NK-92 (cell line): ENCODE data around the gene RNF144A.

ENCODE experiments used
- DNase-seq: peaks from one replicate; lab custom pipeline; 2025; ENCODE audit not compliant: unreplicated experiment; lab: John Stamatoyannopoulos, UW

The RNF144A gene

GRCh38 chr2:7035884-7036283, 118.7 kb downstream of the RNF144A start:
- DNase-seq, result no peak

- no peak for DNase-seq
These were observed 120.4 kb downstream of the RNF144A start for GRCh38 chr2:7037340-7038333.

- DNase-seq, result no peak
These were observed 123.3 kb downstream of the RNF144A start for GRCh38 chr2:7040547-7040946.

- no peak for DNase-seq
These were observed 124.2 kb downstream of the RNF144A start for GRCh38 chr2:7041421-7041820.

GRCh38 chr2:7043690-7044089, 126.5 kb downstream of the RNF144A start:
- DNase-seq, result no peak

GRCh38 chr2:7044253-7045250, 127.3 kb downstream of the RNF144A start:
- no peak for DNase-seq

GRCh38 chr2:7045601-7046590, 128.7 kb downstream of the RNF144A start:
- no peak for DNase-seq

GRCh38 chr2:7047661-7048060, 130.4 kb downstream of the RNF144A start:
- DNase-seq, result no peak

- DNase-seq, result no peak
These were observed 131.6 kb downstream of the RNF144A start for GRCh38 chr2:7048762-7049294.

GRCh38 chr2:7052404-7052803, 135.2 kb downstream of the RNF144A start:
- no peak for DNase-seq

GRCh38 chr2:7053650-7054265, 136.5 kb downstream of the RNF144A start:
- no peak for DNase-seq

- DNase-seq, result no peak
These were observed 140.7 kb downstream of the RNF144A start for GRCh38 chr2:7057865-7058400.

- no peak for DNase-seq
These were observed 142.9 kb downstream of the RNF144A start for GRCh38 chr2:7060156-7060555.

GRCh38 chr2:7060631-7061449, 143.6 kb downstream of the RNF144A start:
- DNase-seq, result no peak

- DNase-seq, result no peak
These were observed 144.2 kb downstream of the RNF144A start for GRCh38 chr2:7061450-7061789.

GRCh38 chr2:7061921-7062320, 144.7 kb downstream of the RNF144A start:
- DNase-seq, result no peak

GRCh38 chr2:7063789-7064188, 146.6 kb downstream of the RNF144A start:
- DNase-seq, result no peak

GRCh38 chr2:7068457-7068856, 151.2 kb downstream of the RNF144A start:
- no peak for DNase-seq

GRCh38 chr2:7070483-7070882, 153.3 kb downstream of the RNF144A start:
- no peak for DNase-seq
